Suprapubic skin (tissue), 4 donors: Measurements from ENCODE around the gene AMOTL1. TPM values are rescaled to one million over a fixed set of nuclear protein-coding genes. Genes with fewer than 3 reads are reported as not detected.
A peak's percentile ranks its signal among the peaks of the same experiment; 100 is the strongest.

Experiments
- DNase-seq, 2 donors: peaks; one replicate each; pipeline ENCODE4 v3.0.0-alpha.2; 2019; ENCODE audit warnings: low spot score in 2 of 2
- H3K27ac ChIP-seq: fragments of 200-600 bp; sonication (generic); one replicate; pipeline ENCODE4 v1.5.1; 2019
- H3K27me3 ChIP-seq: fragments of 200-600 bp; sonication (generic); one replicate; pipeline ENCODE4 v1.5.1; 2019
- H3K36me3 ChIP-seq: fragments of 200-600 bp; sonication (generic); one replicate; pipeline ENCODE4 v1.5.1; 2019
- H3K4me1 ChIP-seq: fragments of 200-600 bp; sonication (generic); one replicate; pipeline ENCODE4 v1.5.1; 2019
- H3K4me3 ChIP-seq: fragments of 200-600 bp; sonication (generic); one replicate; pipeline ENCODE4 v1.5.1; 2019; ENCODE audit warnings: mild to moderate bottlenecking
- H3K9me3 ChIP-seq: fragments of 200-600 bp; sonication (generic); one replicate; pipeline ENCODE4 v1.5.1; 2019
- CTCF ChIP-seq, 2 donors: fragments of 200-600 bp in 1 of 2; fragments of 450-650 bp in 1 of 2; sonication (generic) in 1 of 2; IDR thresholded peaks; one replicate each; pipeline ENCODE4 v1.5.1; 2016 to 2019; ENCODE audit warnings: antibody characterized with exemption in 2 of 2, mild to moderate bottlenecking in 1 of 2, moderate library complexity in 1 of 2
- EP300 ChIP-seq: sonication (generic); formaldehyde crosslinking; IDR thresholded peaks from one replicate; pipeline ENCODE4 v1.6.1; 2017; ENCODE audit warnings: antibody characterized with exemption
- POLR2A ChIP-seq, 2 donors: fragments of 450-650 bp; IDR thresholded peaks; one replicate each; pipeline ENCODE4 v1.6.1; 2017; ENCODE audit warnings: antibody characterized with exemption in 2 of 2, mild to moderate bottlenecking in 2 of 2, moderate library complexity in 2 of 2
- POLR2AphosphoS5 ChIP-seq, 3 donors: sonication (generic); formaldehyde crosslinking; IDR thresholded peaks; one replicate each; pipeline ENCODE4 v1.6.1; 2017; ENCODE audit warnings: antibody characterized with exemption in 3 of 3
- WGBS: methylation state at CpG from one replicate; pipeline ENCODE4 v1.1.5; 2018; 5-methylcytosine and 5-hydroxymethylcytosine counted together
- total RNA-seq, 4 donors: library from RNA; depleted of rRNA; stranded (reverse); fragments of >200 nt; gene quantifications; one replicate each; pipeline ENCODE4 v1.1.0, GENCODE V29; 2016

AMOTL1 gene
- total RNA-seq, 4 donors from 2014 or later = 69.7 to 86.9 (median 79.4) TPM

DNA sequence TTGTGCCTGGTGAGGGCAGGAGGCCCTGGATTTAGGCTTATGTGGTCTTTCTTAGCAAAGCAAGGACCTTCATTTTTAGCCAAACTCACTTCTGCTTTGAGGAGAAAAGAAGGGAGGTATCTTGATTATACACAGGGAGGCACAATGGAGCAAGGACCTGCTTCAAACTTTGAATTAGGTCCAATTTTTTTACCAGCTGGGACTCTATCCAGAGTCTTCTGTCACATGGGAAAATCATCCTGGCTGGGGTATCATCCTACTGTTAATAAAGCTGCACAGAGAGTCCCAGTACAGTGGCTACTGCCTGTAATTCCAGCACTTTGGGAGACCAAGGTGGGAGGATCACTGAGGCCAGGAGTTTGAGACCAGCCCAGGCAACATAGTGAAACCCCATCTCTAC lies 117.4 kb downstream of the AMOTL1 start:
- TF ChIP-seq CTCF (IDR thresholded peaks at IDR 0.05) = no peak
- TF ChIP-seq EP300 = no peak
- TF ChIP-seq POLR2AphosphoS5 (IDR thresholded peaks at IDR 0.05) = no peak
- TF ChIP-seq POLR2A (IDR thresholded peaks at IDR 0.05) = no peak
- Histone ChIP-seq H3K4me3 (no peak overlapping the region), H3K9me3 (no peaks in the 10 kb centered on the region), H3K36me3 (peaks cover 4% of the 10 kb centered on the region), H3K27me3 (no peaks in the 10 kb centered on the region), H3K27ac (no peak overlapping the region), H3K4me1 (peaks cover 5% of the 10 kb centered on the region)
- DNase-seq = no peak

GRCh38 chr11:94888204-94888603 lies 120.0 kb downstream of the AMOTL1 start:
- TF ChIP-seq POLR2A (IDR thresholded peaks at IDR 0.05) (no peak), EP300 (no peak), POLR2AphosphoS5 (IDR thresholded peaks at IDR 0.05) (no peak), CTCF (IDR thresholded peaks at IDR 0.05) (no peak)
- Histone ChIP-seq H3K4me1 (no peaks in the 10 kb centered on the region), H3K27me3 (no peaks in the 10 kb centered on the region), H3K9me3 (no peaks in the 10 kb centered on the region), H3K4me3 (no peak overlapping the region), H3K27ac (no peak overlapping the region), H3K36me3 (peaks cover 4% of the 10 kb centered on the region)
- WGBS = no CpG with 5 or more reads among the region's 1 CpG
- DNase-seq = no peak

GRCh38 chr11:94895451-94895850 lies 127.3 kb downstream of the AMOTL1 start:
- WGBS = 31% methylated on average over 2 of the region's 2 CpGs
- H3K36me3 ChIP-seq = peaks cover 6% of the 10 kb centered on the region
- H3K4me3 ChIP-seq = no peak overlapping the region
- H3K4me1 ChIP-seq = no peaks in the 10 kb centered on the region
- no peak overlapping the region for H3K27ac ChIP-seq
- no peaks in the 10 kb centered on the region for H3K9me3 ChIP-seq
- TF ChIP-seq EP300 = no peak
- TF ChIP-seq POLR2AphosphoS5 (IDR thresholded peaks at IDR 0.05) = no peak
- no peaks in the 10 kb centered on the region for H3K27me3 ChIP-seq
- DNase-seq = no peak

DNA sequence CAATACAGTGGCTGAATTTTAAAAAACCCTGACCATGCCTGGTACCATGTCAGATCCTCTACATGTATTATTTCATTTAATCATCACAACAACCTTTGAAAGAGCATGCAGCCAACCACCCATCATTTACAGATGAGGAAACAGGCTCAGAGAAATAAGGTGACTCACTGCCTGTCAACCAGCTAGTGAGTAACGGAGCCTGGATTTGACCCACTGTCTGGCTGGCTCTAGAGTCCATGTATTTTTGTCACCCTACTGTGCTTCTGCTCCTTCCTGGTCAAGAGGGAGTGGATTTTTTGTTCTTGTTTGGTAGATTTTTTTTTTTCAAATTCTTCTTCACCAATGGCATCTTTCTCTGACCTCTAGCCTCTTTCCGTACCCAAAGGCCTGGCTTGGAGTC lies 127.8 kb downstream of the AMOTL1 start:
- 83% methylated on average over 2 of the region's 2 CpGs for WGBS
- H3K4me1 ChIP-seq = no peaks in the 10 kb centered on the region

GRCh38 chr11:94897330-94897768 lies 129.2 kb downstream of the AMOTL1 start:
- no peaks in the 10 kb centered on the region for H3K9me3 ChIP-seq
- DNase-seq = no peak
- H3K27ac ChIP-seq = no peak overlapping the region
- H3K27me3 ChIP-seq = no peaks in the 10 kb centered on the region
- no peak for TF ChIP-seq POLR2AphosphoS5 (IDR thresholded peaks at IDR 0.05)
- TF ChIP-seq CTCF (IDR thresholded peaks at IDR 0.05) = peak; percentile 61 to 84
- TF ChIP-seq EP300 = no peak
- no peak for TF ChIP-seq POLR2A (IDR thresholded peaks at IDR 0.05)
- WGBS = 0% methylated on average over 1 of the region's 1 CpG
- H3K4me3 ChIP-seq = no peak overlapping the region
- no peaks in the 10 kb centered on the region for H3K4me1 ChIP-seq
- H3K36me3 ChIP-seq = peaks cover 6% of the 10 kb centered on the region

More for the DNA sequence above, 127.8 kb downstream of the AMOTL1 start:
- no peak overlapping the region for H3K27ac ChIP-seq
- no peak for DNase-seq
- no peaks in the 10 kb centered on the region for H3K9me3 ChIP-seq
- peaks cover 6% of the 10 kb centered on the region for H3K36me3 ChIP-seq
- no peaks in the 10 kb centered on the region for H3K27me3 ChIP-seq
- TF ChIP-seq CTCF (IDR thresholded peaks at IDR 0.05) (no peak), POLR2A (IDR thresholded peaks at IDR 0.05) (no peak), POLR2AphosphoS5 (IDR thresholded peaks at IDR 0.05) (no peak), EP300 (no peak)
- H3K4me3 ChIP-seq = no peak overlapping the region

DNA sequence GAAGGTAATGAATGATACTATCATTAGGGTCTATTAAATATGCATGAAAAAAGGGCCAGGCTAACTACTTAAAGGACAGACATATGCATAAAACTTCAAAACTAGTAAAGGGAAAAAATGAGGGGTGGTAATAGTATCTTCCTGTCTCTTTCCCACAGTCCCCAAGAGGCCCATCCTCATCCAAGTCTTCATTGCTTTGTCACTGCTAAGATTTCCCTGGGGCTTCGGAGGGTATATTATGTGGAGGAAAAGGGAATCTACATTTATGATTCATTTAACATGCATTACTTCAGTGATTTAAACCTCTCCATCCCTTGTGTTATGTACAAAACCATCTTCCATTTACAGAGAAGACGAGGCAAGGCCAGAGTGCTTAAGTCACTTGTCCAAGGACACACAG lies 139.1 kb downstream of the AMOTL1 start:
- H3K27ac ChIP-seq = no peak overlapping the region
- TF ChIP-seq EP300 = no peak
- no peak for TF ChIP-seq POLR2A (IDR thresholded peaks at IDR 0.05)
- no peak for TF ChIP-seq POLR2AphosphoS5 (IDR thresholded peaks at IDR 0.05)
- TF ChIP-seq CTCF (IDR thresholded peaks at IDR 0.05) = no peak
- peaks cover 5% of the 10 kb centered on the region for H3K4me1 ChIP-seq
- H3K4me3 ChIP-seq = no peak overlapping the region
- DNase-seq = no peak
- H3K9me3 ChIP-seq = no peaks in the 10 kb centered on the region
- no peaks in the 10 kb centered on the region for H3K36me3 ChIP-seq
- WGBS = 50% methylated on average over 2 of the region's 2 CpGs
- H3K27me3 ChIP-seq = no peaks in the 10 kb centered on the region
